Middle frontal gyrus (tissue), 1 donor: ENCODE results near the gene PIAS1.
A peak's percentile ranks its signal among the peaks of the same experiment; 100 is the strongest.
"Not testable (repeated sequence)": the region's sequence is repeated elsewhere in the genome, so short reads cannot be mapped to it uniquely, and the experiment has no call there.

Experiments
- DNase-seq: peaks from one replicate; pipeline ENCODE4 v3.0.0-alpha.2; 2015; ENCODE audit warnings: low spot score; ENCODE audit errors: extremely low spot score

Gene PIAS1

DNA sequence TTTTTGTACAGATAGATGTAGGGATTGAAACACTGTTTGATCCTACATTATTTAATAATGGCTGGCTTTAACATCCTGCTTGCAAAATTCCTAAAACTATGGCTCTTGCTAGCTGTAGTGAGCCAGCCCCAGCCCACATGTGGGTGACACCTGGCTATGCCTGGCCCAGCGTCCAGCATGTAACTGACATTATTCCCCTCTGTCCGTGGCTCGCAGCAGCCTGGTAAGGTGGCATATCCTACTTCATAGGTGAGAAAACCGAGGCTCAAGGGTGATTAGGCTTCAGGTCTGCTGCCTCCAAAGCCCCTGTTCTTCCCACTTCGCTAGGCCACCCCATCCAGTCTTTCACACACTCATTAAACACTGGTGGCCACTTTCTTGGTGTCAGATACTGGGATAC lies 149.4 kb downstream of the PIAS1 start:
- no peak for DNase-seq

DNA sequence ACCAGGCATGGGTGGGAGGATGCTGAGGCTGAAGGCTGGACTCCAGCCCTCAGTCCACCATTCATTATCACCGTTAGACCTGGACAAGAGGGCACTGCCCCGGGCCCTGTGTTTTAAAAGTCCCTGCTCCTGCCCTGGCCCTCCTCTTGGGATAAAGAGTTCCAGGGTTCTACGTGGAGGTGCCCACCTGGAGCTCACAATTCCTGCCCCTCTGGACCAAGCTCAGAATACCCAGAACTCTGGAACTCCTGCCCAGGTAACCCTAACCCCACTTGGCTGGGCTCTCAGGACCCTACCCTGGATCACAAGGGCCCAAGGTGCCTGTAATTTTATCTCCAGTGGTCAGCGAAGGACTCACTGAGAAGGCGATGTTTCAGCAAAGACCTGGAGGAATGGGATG lies 149.8 kb downstream of the PIAS1 start:
- DNase-seq, result no peak

GRCh38 chr15:68204361-68204760 lies 150.2 kb downstream of the PIAS1 start:
- no peak for DNase-seq

- DNase-seq, result no peak
These were observed 150.9 kb downstream of the PIAS1 start, which contains the start of gene CALML4 for GRCh38 chr15:68204776-68205557. Gene CALML4, minus strand, starts transcription at chr15:68205332. Its CDS starts 85 bp downstream, at chr15:68205247.

DNA sequence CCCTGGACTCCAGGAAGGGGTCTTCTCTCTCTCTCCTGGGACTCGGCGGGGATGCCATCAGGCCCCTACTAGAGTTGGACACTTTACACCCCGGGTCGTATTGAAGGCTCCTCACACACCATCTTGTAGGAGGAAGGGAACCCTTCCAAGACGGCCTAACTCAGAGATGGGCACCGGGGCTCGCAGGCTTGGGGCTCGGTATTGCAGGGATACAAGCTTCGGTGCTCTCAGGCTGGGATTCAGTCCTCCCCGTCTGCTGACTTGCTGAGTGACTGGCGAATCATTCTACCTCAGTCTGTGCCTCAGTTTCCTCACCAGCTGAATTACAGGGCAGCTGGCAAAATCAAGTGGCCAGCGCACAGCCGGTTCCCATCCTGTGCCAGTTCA lies 151.4 kb downstream of the PIAS1 start:
- DNase-seq, result no peak

- no peak for DNase-seq
These were observed 151.9 kb downstream of the PIAS1 start for GRCh38 chr15:68205954-68206539.

GRCh38 chr15:68206711-68207151 lies 152.6 kb downstream of the PIAS1 start:
- no peak for DNase-seq

- DNase-seq, result no peak
These were observed 153.2 kb downstream of the PIAS1 start for GRCh38 chr15:68207176-68207935.

DNA sequence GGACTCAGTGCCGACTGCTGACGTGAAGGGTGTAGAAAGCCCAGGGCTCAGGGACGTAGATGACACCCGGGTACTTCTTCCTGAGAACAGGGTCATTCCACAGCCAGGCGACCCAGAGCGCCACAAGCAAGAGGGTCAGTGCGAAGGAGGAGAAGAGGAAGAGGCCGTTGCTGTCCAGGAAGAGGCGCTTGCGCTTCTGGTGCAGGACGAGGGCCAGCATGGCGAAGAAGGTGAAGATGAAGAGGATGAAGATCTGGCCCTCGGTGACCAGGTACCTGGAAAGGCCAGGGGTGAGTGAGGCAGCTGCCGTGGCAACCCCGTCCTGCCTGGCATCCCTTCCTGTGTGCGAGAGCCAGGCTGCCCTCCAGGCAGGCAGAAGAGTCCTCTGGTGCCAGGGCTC lies 154.0 kb downstream of the PIAS1 start:
- no peak for DNase-seq

GRCh38 chr15:68208636-68209240 lies 154.6 kb downstream of the PIAS1 start:
- no peak for DNase-seq

DNA sequence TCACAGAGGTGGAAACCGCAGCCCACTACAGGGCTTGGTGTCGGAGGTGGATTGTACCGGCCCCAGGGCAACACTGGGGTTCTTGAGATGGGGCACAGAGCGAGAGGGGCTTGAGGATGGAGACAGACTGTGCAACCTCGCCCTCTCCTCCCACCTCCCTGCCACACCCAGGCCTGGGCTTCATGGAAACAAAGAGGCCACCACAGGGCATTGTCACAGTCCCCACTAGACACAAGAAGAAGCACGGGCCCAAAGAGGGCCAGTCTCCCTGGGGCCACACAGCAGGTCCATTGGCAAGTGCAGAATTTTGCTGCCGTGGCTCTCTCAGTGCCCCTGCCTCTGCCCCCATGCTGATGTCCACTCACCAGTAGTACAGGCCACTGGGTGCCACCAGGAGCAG lies 155.2 kb downstream of the PIAS1 start:
- DNase-seq, result no peak

GRCh38 chr15:68209735-68210408 lies 155.8 kb downstream of the PIAS1 start:
- no peak for DNase-seq

DNA sequence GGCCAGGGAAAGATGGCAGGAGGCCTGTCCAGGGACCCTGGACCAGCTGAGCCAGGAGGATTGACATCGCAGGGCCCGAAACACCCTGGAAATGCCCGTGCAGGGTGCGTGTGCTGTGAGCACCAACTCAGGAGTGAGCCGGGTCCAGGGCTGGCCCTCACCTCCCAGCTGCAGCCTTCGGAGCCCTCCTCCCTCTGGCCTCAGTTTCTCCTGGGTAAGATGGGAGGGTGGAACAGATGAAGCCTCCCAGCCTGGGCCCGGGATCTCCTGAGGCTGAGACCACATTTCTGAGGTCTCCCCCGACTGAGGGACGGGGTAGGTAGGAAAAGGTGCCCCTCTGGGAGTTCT lies 156.3 kb downstream of the PIAS1 start:
- no peak for DNase-seq

DNA sequence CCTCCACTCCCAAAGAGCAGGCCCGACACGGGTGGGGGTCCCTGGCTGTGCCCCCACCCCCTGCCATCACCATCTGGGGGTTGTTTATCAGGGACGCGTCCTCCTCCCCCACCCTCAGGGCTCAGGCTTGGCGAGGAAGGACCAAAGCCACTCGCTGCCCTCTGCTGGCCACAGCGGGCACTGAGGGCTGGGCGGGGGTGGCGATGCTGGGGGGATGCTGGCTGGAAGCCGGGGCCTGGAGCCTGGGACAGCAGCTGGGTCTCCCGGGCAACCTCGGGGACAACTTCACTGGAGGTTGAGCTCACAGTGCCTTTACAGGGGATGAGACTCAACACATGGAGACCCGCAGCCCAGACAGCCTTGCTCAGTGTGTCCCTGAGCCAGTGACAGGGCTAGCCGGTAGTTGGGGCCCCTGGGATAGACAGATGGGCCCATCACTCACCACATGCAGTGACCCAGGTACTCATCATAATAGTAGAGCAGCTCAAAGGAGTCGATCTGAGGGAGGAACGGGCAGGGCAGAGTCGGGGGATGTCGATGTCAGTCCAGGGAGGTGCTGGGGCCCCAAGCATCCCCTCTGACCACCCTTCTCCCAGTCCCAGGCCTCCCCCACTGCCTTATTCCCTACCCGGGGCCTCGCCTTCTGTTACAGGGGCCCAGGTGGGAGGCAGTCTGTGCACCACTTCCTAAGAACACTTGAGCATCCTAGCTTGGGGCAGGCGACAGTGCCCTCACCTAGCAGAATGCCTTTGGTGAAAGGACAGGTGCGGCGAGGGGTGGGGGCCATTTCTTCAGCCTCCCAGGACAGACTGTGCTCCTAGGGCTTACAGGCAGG lies 156.9 kb downstream of the PIAS1 start:
- peak; percentile 74 for DNase-seq

GRCh38 chr15:68211656-68212320 lies 157.7 kb downstream of the PIAS1 start:
- no peak for DNase-seq

DNA sequence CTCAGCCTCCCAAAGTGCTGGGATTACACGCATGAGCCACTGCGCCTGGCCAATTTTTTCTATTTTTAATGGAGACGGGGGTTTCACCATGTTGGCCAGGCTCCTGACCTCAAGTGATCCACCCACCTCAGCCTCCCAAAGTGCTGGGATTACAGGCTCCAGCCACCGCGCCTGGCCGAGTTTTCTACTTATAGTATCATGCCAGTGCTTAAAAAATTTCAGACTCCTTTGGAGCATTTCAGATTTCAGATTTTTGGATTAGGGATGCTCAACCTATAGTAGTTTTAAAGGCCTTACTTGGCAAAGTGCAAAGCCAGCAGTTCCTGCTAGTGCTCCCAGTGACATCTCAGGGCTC lies 159.4 kb downstream of the PIAS1 start:
- not testable (repeated sequence) for DNase-seq

GRCh38 chr15:68213991-68214837 lies 160.1 kb downstream of the PIAS1 start:
- no peak for DNase-seq

GRCh38 chr15:68214838-68215254 lies 160.7 kb downstream of the PIAS1 start:
- DNase-seq, result no peak

GRCh38 chr15:68217341-68217740 lies 163.2 kb downstream of the PIAS1 start:
- DNase-seq, result no peak
